SU-DHL-6 (cell line): Measurements from ENCODE around the gene TMEM117.
"Not testable (repeated sequence)": the region's sequence is repeated elsewhere in the genome, so short reads cannot be mapped to it uniquely, and the experiment has no call there.

Experiments
- H2AFZ ChIP-seq: fragments of 200-600 bp; sonication (generic); 2 replicates; pipeline ENCODE4 v1.6.1; 2014; ENCODE audit warnings: low read depth, mild to moderate bottlenecking, moderate library complexity, mixed read lengths, antibody characterized with exemption, low read length; ENCODE audit not compliant: severe bottlenecking
- H3F3A ChIP-seq: fragments of 200-600 bp; shearing (Covaris generic); 2 replicates; pipeline ENCODE4 v1.6.0; 2016; ENCODE audit warnings: antibody characterized with exemption, mild to moderate bottlenecking; ENCODE audit not compliant: insufficient read depth
- H3K27ac ChIP-seq: fragments of 200-600 bp; sonication (generic); 2 replicates; pipeline ENCODE4 v1.5.1; 2016; ENCODE audit warnings: low read depth, mild to moderate bottlenecking, low read length, moderate library complexity, mixed read lengths
- H3K27me3 ChIP-seq: fragments of 200-600 bp; sonication (generic), shearing (Covaris generic); 2 replicates; pipeline ENCODE4 v1.6.0; 2014; ENCODE audit warnings: mild to moderate bottlenecking, low read length
- H3K36me3 ChIP-seq: fragments of 200-600 bp; sonication (generic); 2 replicates; pipeline ENCODE4 v1.6.1; 2014; ENCODE audit warnings: mild to moderate bottlenecking, low read length, mixed read lengths
- H3K4me2 ChIP-seq: fragments of 300-600, 200-600 bp; shearing (Covaris generic), sonication (generic); 2 replicates; pipeline ENCODE4 v1.6.0; 2014; ENCODE audit warnings: low read length, low read depth, mild to moderate bottlenecking; ENCODE audit not compliant: poor library complexity, severe bottlenecking
- H3K4me3 ChIP-seq: fragments of 200-600 bp; sonication (generic); 2 replicates; pipeline ENCODE4 v1.5.1; 2014; ENCODE audit warnings: antibody characterized with exemption, low read length, mild to moderate bottlenecking, mixed read lengths; ENCODE audit not compliant: insufficient read depth, poor library complexity, severe bottlenecking
- H3K79me2 ChIP-seq: fragments of 200-600 bp; sonication (generic); 2 replicates; pipeline ENCODE4 v1.6.1; 2014; ENCODE audit warnings: mild to moderate bottlenecking, low read length, moderate library complexity; ENCODE audit not compliant: insufficient read depth
- H3K9ac ChIP-seq: fragments of 200-600 bp; sonication (generic); 2 replicates; pipeline ENCODE4 v1.7.0; 2014; ENCODE audit warnings: mild to moderate bottlenecking, low read length
- H3K9me2 ChIP-seq: fragments of 200-600 bp; sonication (generic); replicated peaks from 2 replicates; pipeline ENCODE4 v1.6.1; 2014; ENCODE audit warnings: low read length; ENCODE audit not compliant: insufficient read depth
- H3K9me3 ChIP-seq: fragments of 200-600 bp; sonication (generic); 2 replicates; pipeline ENCODE4 v1.6.1; 2014; ENCODE audit warnings: low read length, mixed read lengths; ENCODE audit not compliant: insufficient read depth
- H4K20me1 ChIP-seq: fragments of 200-600 bp; sonication (generic); 2 replicates; pipeline ENCODE4 v1.6.1; 2014; ENCODE audit warnings: low read depth, mild to moderate bottlenecking, antibody characterized with exemption, low read length, moderate library complexity, mixed read lengths
- EZH2phosphoT487 ChIP-seq: fragments of 200-600 bp; sonication (generic), shearing (Covaris generic); conservative IDR thresholded peaks from 2 replicates; pipeline ENCODE4 v1.6.1; 2018; ENCODE audit warnings: mild to moderate bottlenecking, antibody characterized with exemption, low read length, moderate library complexity, mixed read lengths
- TF ChIP-seq, protein P1 (sequence below): fragments of 200-600 bp; sonication (generic); IDR thresholded peaks from one replicate; pipeline ENCODE4 v1.5.1; 2017; ENCODE audit warnings: antibody characterized with exemption, mild to moderate bottlenecking, low read length, moderate library complexity; ENCODE audit not compliant: insufficient read depth, poor library complexity, severe bottlenecking

The TMEM117 gene

DNA sequence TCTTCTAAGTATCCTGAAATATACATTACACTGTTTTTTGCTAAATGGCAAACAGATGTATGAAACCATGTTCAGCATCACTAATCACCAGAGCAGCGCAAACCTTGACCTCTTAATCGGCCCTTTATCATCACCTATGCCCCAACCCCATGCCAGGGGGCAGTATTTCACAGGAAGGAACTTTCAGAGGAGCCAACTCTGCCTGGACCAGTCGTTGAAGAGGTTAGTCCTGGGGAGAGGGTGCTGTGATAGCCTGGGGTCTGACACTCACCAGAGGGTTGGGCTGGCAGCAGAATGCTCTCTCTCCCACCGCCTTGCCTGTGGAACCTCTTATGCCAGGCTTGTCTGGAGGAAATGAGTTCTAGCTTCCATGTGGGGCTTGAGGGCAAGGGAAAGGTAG, 411.7 kb downstream of the TMEM117 start:
- Histone ChIP-seq H3K4me3 (no peak overlapping the region), H3K9me2 (no peaks in the 10 kb centered on the region), H3K9me3 (no peaks in the 10 kb centered on the region), H4K20me1 (no peaks in the 10 kb centered on the region), H3K79me2 (no peaks in the 10 kb centered on the region), H3K27me3 (no peaks in the 10 kb centered on the region), H3K27ac (no peak overlapping the region), H3F3A (no peaks in the 10 kb centered on the region), H3K4me2 (no peak overlapping the region), H3K36me3 (no peaks in the 10 kb centered on the region), H2AFZ (no peak overlapping the region), H3K9ac (no peak overlapping the region)
- no peak for TF ChIP-seq EZH2phosphoT487
- TF ChIP-seq, protein P1, sequence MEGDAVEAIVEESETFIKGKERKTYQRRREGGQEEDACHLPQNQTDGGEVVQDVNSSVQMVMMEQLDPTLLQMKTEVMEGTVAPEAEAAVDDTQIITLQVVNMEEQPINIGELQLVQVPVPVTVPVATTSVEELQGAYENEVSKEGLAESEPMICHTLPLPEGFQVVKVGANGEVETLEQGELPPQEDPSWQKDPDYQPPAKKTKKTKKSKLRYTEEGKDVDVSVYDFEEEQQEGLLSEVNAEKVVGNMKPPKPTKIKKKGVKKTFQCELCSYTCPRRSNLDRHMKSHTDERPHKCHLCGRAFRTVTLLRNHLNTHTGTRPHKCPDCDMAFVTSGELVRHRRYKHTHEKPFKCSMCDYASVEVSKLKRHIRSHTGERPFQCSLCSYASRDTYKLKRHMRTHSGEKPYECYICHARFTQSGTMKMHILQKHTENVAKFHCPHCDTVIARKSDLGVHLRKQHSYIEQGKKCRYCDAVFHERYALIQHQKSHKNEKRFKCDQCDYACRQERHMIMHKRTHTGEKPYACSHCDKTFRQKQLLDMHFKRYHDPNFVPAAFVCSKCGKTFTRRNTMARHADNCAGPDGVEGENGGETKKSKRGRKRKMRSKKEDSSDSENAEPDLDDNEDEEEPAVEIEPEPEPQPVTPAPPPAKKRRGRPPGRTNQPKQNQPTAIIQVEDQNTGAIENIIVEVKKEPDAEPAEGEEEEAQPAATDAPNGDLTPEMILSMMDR = peak; percentile 12

DNA sequence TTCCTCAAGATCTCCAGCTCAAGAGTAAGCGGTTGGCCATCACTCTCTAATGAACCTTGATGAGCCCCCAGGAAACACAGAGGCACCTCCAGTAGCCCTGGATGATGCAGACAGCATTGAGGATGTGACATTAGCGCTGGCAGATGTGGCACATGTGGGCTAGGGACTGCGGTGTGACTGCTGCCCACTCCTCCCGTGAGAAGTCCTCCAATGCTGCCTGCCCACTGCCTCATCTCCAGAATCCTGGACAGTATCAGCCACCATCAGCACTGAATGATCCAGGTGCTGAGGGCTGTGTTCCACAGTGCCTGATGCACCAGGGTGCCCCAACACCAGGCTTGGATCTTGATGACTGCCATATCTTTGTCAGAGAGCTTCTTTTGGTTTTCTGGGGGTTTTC, 412.6 kb downstream of the TMEM117 start:
- TF ChIP-seq EZH2phosphoT487 = no peak
- TF ChIP-seq, protein P1 = no peak
- Histone ChIP-seq H3K36me3 (no peaks in the 10 kb centered on the region), H3K79me2 (no peaks in the 10 kb centered on the region), H3K27me3 (no peaks in the 10 kb centered on the region), H3K4me2 (no peak overlapping the region), H3F3A (no peaks in the 10 kb centered on the region), H3K9ac (no peak overlapping the region), H3K9me2 (no peaks in the 10 kb centered on the region), H4K20me1 (no peaks in the 10 kb centered on the region), H3K4me3 (no peak overlapping the region), H3K27ac (no peak overlapping the region), H2AFZ (no peak overlapping the region), H3K9me3 (no peaks in the 10 kb centered on the region)

DNA sequence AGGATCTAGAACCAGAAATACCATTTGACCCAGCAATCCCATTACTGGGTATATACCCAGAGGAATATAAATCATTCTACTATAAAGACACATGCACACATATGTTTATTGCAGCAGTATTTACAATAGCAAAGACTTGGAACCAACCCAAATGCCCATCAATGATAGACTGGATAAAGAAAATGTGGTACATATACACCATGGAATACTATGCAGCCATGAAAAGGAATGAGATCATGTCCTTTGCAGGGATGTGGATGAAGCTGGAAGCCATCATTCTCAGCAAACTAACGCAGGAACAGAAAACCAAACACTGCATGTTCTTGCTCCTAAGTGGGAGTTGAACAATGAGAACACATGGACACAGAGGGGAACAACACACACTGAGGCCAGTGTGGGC, 414.6 kb downstream of the TMEM117 start:
- not testable (repeated sequence) for H3K27ac ChIP-seq, H3K4me2 ChIP-seq, H4K20me1 ChIP-seq, H3F3A ChIP-seq, H2AFZ ChIP-seq, H3K9me2 ChIP-seq, H3K9ac ChIP-seq, H3K9me3 ChIP-seq, H3K79me2 ChIP-seq, H3K4me3 ChIP-seq, H3K27me3 ChIP-seq, H3K36me3 ChIP-seq

DNA sequence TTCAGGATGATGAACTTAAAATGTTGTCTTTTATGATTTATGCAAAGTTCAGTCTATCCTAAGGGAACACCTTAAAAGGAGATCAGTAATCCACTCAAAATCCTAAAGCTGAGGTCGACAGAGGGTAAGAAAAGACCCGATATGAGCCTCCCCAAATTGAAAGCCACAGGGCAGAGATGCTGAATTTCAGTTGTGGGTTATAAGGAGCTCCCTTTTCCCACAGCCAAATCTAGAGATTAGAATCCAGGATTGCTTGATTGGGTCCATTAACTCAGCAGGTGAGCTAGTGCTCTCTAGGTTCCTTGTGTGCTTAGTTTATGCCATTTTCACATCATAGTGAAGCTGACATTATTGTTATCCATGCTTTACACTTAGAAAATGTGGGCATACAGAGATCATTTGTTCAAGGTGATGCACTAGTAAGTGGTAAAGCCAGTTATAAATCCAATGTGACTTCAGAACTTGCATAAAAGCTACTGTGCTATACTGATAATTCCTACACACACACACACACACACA, 417.5 kb downstream of the TMEM117 start:
- no peaks in the 10 kb centered on the region for H3K9me3 ChIP-seq
- H3K36me3 ChIP-seq = no peaks in the 10 kb centered on the region
- H2AFZ ChIP-seq = no peak overlapping the region
- H4K20me1 ChIP-seq = no peaks in the 10 kb centered on the region
- H3K27ac ChIP-seq = no peak overlapping the region
- H3K4me2 ChIP-seq = no peak overlapping the region
- no peaks in the 10 kb centered on the region for H3K9me2 ChIP-seq
- H3F3A ChIP-seq = no peaks in the 10 kb centered on the region
- H3K4me3 ChIP-seq = no peak overlapping the region
- H3K9ac ChIP-seq = no peak overlapping the region
- H3K27me3 ChIP-seq = no peaks in the 10 kb centered on the region
- TF ChIP-seq, protein P1 = no peak
- no peak for TF ChIP-seq EZH2phosphoT487
- H3K79me2 ChIP-seq = no peaks in the 10 kb centered on the region
